ENCODE data around the gene CD2AP. TPM values are rescaled to one million over a fixed set of nuclear protein-coding genes. Genes with fewer than 3 reads are reported as not detected.
A peak's percentile ranks its signal among the peaks of the same experiment; 100 is the strongest.
"Not testable (repeated sequence)": the region's sequence is repeated elsewhere in the genome, so short reads cannot be mapped to it uniquely, and the experiment has no call there.

Gene CD2AP
- total RNA-seq, 1 experiment from 2014 or later, result 43.8 TPM

GRCh38 chr6:47479874-47480273 is 2.3 kb downstream of the CD2AP start:
- Histone ChIP-seq H2AFZ (ENCODE audit: low read depth, low read length, poor library complexity, severe bottlenecking) (no peak overlapping the region), H3K4me1 (ENCODE audit: control insufficient read depth in 1 of 2, insufficient read depth in 2 of 2, low read length in 2 of 2) (peaks cover 33 to 46% of the 10 kb centered on the region in 2 experiments), H3K9me3 (ENCODE audit: control insufficient read depth in 1 of 2, insufficient read depth in 1 of 2, low read depth in 1 of 2, low read length in 2 of 2) (no peaks in the 10 kb centered on the region), H3K4me3 (replicated peaks in 1 of 2; ENCODE audit: low read depth in 1 of 2, low read length in 2 of 2) (peak overlapping the region in 1 of 2 experiments; percentile 81; a peak in 1 of 4 replicates), H3K4me2 (ENCODE audit: low read length) (peak overlapping the region; percentile 88), H4K20me1 (ENCODE audit: insufficient read depth) (peaks cover 13% of the 10 kb centered on the region; the same call in 1 of the 2 replicates), H3K27ac (ENCODE audit: low read depth, low read length) (no peak overlapping the region), H3K9me2 (ENCODE audit: insufficient read depth) (no peaks in the 10 kb centered on the region), H3K79me2 (ENCODE audit: insufficient read depth, low read length) (peaks cover 70% of the 10 kb centered on the region), H3K36me3 (ENCODE audit: control insufficient read depth in 1 of 2, insufficient read depth in 2 of 2, low read length in 2 of 2) (no peaks in the 10 kb centered on the region), H3K9ac (ENCODE audit: low read length) (no peak overlapping the region), H3K27me3 (ENCODE audit: insufficient read depth, low read length) (no peaks in the 10 kb centered on the region)
- intact Hi-C loops (cut with micrococcal nuclease), result no loop called here
- ChIA-PET CTCF (no interaction called here), RAD21 (ENCODE audit: low non-redundant PET in 1 of 2, low total read pairs in 2 of 2, uncharacterized antibody in 2 of 2, unreplicated experiment in 2 of 2) (no interaction called here), POLR2A (interaction anchor here (1.0 kb wide), 1 partner anchor 8 kb away, joined by 3 read pairs; no protein-coding TSS in a partner anchor)
- DNase-seq (ENCODE audit: low read depth, low spot score) (no peak), ATAC-seq (no peak)
- TF ChIP-seq JUND (IDR thresholded peaks at IDR 0.05) (no peak), REST (IDR thresholded peaks at IDR 0.05; ENCODE audit: low read depth) (no peak)
- TF ChIP-seq, protein P1, sequence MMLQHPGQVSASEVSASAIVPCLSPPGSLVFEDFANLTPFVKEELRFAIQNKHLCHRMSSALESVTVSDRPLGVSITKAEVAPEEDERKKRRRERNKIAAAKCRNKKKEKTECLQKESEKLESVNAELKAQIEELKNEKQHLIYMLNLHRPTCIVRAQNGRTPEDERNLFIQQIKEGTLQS (IDR thresholded peaks at IDR 0.05), result no peak
- BruUV-seq (replicated peaks), result no TSS peak

DNA sequence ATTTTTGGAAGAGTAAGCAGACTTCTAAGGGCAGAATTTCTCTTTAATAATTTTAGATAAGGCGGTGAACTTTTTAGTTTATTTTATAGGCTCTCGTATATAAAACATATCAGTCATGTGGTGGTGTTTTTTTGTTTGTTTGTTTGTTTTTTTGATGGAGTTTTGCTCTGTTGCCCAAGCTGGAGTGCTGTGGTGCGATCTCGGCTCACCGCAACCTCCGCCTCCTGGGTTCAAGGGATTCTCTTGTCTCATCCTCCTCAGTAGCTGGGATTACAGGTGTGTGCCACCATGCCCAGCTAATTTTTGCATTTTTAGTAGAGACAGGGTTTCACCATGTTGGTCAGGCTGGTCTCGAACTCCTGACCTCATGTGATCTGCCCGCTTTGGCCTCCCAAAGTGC is 3.6 kb downstream of the CD2AP start:
- Histone ChIP-seq H3K4me1 (ENCODE audit: control insufficient read depth in 1 of 2, insufficient read depth in 2 of 2, low read length in 2 of 2) (peaks cover 37 to 50% of the 10 kb centered on the region in 2 experiments), H3K79me2 (ENCODE audit: insufficient read depth, low read length) (peaks cover 83% of the 10 kb centered on the region), H4K20me1 (ENCODE audit: insufficient read depth) (peaks cover 23% of the 10 kb centered on the region; the same call in 1 of the 2 replicates)
- H3K27me3 ChIP-seq (ENCODE audit: insufficient read depth, low read length); H3K4me2 ChIP-seq (ENCODE audit: low read length); ATAC-seq; H3K9ac ChIP-seq (ENCODE audit: low read length); H3K27ac ChIP-seq (ENCODE audit: low read depth, low read length); H3K9me2 ChIP-seq (ENCODE audit: insufficient read depth); POLR2A ChIA-PET; RAD21 ChIA-PET (ENCODE audit: low non-redundant PET in 1 of 2, low total read pairs in 2 of 2, uncharacterized antibody in 2 of 2, unreplicated experiment in 2 of 2); BruUV-seq (replicated peaks); H3K36me3 ChIP-seq (ENCODE audit: control insufficient read depth in 1 of 2, insufficient read depth in 2 of 2, low read length in 2 of 2); H3K9me3 ChIP-seq (ENCODE audit: control insufficient read depth in 1 of 2, insufficient read depth in 1 of 2, low read depth in 1 of 2, low read length in 2 of 2); H2AFZ ChIP-seq (ENCODE audit: low read depth, low read length, poor library complexity, severe bottlenecking); intact Hi-C loops (cut with micrococcal nuclease); CTCF ChIA-PET; DNase-seq (ENCODE audit: low read depth, low spot score); H3K4me3 ChIP-seq (replicated peaks in 1 of 2; ENCODE audit: low read depth in 1 of 2, low read length in 2 of 2): not testable (repeated sequence)
